GM12878 (cell line): Measurements from ENCODE around the gene SERPINB10. TPM values are rescaled to one million over a fixed set of nuclear protein-coding genes. Genes with fewer than 3 reads are reported as not detected.
A peak's percentile ranks its signal among the peaks of the same experiment; 100 is the strongest.

Source experiments
- ATAC-seq: fragments of 200-7000 bp; cut with Tn5 transposase; 3 replicates; pipeline ENCODE4 v1.9.1; 2020; ENCODE audit warnings: mild to moderate bottlenecking, moderate library complexity
- BruUV-seq: library from RNA; stranded (reverse); fragments of 400-500 nt; replicated peaks from 2 replicates; lab custom pipeline; 2021; lab: Mats Ljungman, UMichigan
- CTCF ChIA-PET: fragments of 300-600 bp; sonication (Branson Sonifier 250); formaldehyde crosslinking; extraction: SDS; loops from one replicate; lab custom pipeline; 2021; ENCODE audit warnings: inconsistent platforms; lab: Yijun Ruan, JAX
- POLR2A ChIA-PET: fragments of 350-600 bp; formaldehyde crosslinking; extraction: SDS; loops from one replicate; lab custom pipeline; 2021; ENCODE audit warnings: inconsistent platforms; lab: Charles Lee
- RAD21 ChIA-PET: fragments of 300-600 bp; sonication (Branson Sonifier 250); formaldehyde crosslinking; loops from one replicate; lab custom pipeline; 2023; ENCODE audit warnings: antibody characterized with exemption; ENCODE audit not compliant: unreplicated experiment; lab: Charles Lee
- SMC1A ChIA-PET: fragments of 300-600 bp; sonication (Branson Sonifier 250); formaldehyde crosslinking; loops from one replicate; lab custom pipeline; 2023; ENCODE audit not compliant: unreplicated experiment, uncharacterized antibody; lab: Charles Lee
- DNase-seq: peaks from one replicate; pipeline ENCODE4 v3.0.0-alpha.2; 2011; ENCODE audit warnings: low read depth, low spot score
- FAIRE-seq: peaks from 3 replicates; lab custom pipeline; 2011; peaks lifted over from hg19 to GRCh38; lab: Jason Lieb, UNC
- H2AFZ ChIP-seq: 2 replicates; pipeline ENCODE4 v1.6.0; 2011; ENCODE audit warnings: low read depth, low read length, control low read depth; ENCODE audit not compliant: control insufficient read depth
- H3K27ac ChIP-seq: 2 replicates; pipeline ENCODE4 v1.5.1; 2011; ENCODE audit warnings: control low read depth; ENCODE audit not compliant: control insufficient read depth, insufficient read depth
- H3K27me3 ChIP-seq, 2 experiments: replicated peaks in 1 of 2; 2 replicates each; pipeline versions ENCODE4 v1.6.0 to v1.6.1; 2011; ENCODE audit warnings: low read length in 1 of 2; ENCODE audit not compliant: control insufficient read depth in 2 of 2, insufficient read depth in 2 of 2
- H3K36me3 ChIP-seq, 2 experiments: 2 replicates each; pipeline ENCODE4 v1.5.1; 2011; ENCODE audit warnings: low read length in 1 of 2; ENCODE audit not compliant: control insufficient read depth in 2 of 2, insufficient read depth in 2 of 2
- H3K4me1 ChIP-seq: 2 replicates; pipeline ENCODE4 v1.6.1; 2011; ENCODE audit warnings: mild to moderate bottlenecking, low read length, moderate library complexity, mixed read lengths; ENCODE audit not compliant: control insufficient read depth, insufficient read depth
- H3K4me2 ChIP-seq: 2 replicates; pipeline ENCODE4 v1.6.0; 2011; ENCODE audit warnings: control low read depth; ENCODE audit not compliant: control insufficient read depth, insufficient read depth
- H3K4me3 ChIP-seq: fragments of 200-600 bp; sonication (generic); 2 replicates; pipeline ENCODE4 v1.5.1; 2016
- H3K79me2 ChIP-seq: 2 replicates; pipeline ENCODE4 v1.6.0; 2011; ENCODE audit warnings: low read length; ENCODE audit not compliant: control insufficient read depth, insufficient read depth
- H3K9ac ChIP-seq: 2 replicates; pipeline ENCODE4 v1.8.0; 2011; ENCODE audit warnings: low read length, control low read depth, mixed read lengths; ENCODE audit not compliant: control insufficient read depth, insufficient read depth
- H3K9me3 ChIP-seq: replicated peaks from 3 replicates; pipeline ENCODE4 v1.5.1; 2011; ENCODE audit warnings: mild to moderate bottlenecking, low read length; ENCODE audit not compliant: control insufficient read depth, insufficient read depth
- H4K20me1 ChIP-seq: 2 replicates; pipeline ENCODE4 v1.6.0; 2011; ENCODE audit not compliant: control insufficient read depth, insufficient read depth
- CTCF ChIP-seq, 3 experiments: IDR thresholded peaks in 2 of 3; conservative IDR thresholded peaks in 1 of 3; 2 replicates each; pipeline ENCODE4 v1.5.1; 2011; ENCODE audit warnings: low read depth in 3 of 3, low read length in 3 of 3, mild to moderate bottlenecking in 3 of 3, control low read depth in 2 of 3, moderate library complexity in 2 of 3, inconsistent platforms in 1 of 3, mixed read lengths in 1 of 3; ENCODE audit not compliant: control insufficient read depth in 2 of 3, insufficient read depth in 1 of 3; ENCODE audit errors: extremely low read depth in 1 of 3
- EGR1 ChIP-seq, 2 experiments: IDR thresholded peaks; 1 replicate in 1 of 2; 2 replicates in 1 of 2; pipeline ENCODE4 v1.6.1; 2011 to 2012; ENCODE audit warnings: low read depth in 2 of 2, low read length in 2 of 2, borderline replicate concordance in 1 of 2, mild to moderate bottlenecking in 1 of 2, moderate library complexity in 1 of 2
- ESRRA ChIP-seq: IDR thresholded peaks from 2 replicates; pipeline ENCODE4 v1.6.1; 2012; ENCODE audit warnings: mild to moderate bottlenecking, low read length, improper control_type of control experiment
- FOXM1 ChIP-seq: IDR thresholded peaks from 2 replicates; pipeline ENCODE4 v1.6.1; 2012; ENCODE audit warnings: low read depth, mild to moderate bottlenecking, inconsistent platforms, low read length, moderate library complexity
- IRF3 ChIP-seq: fragments of 450-650 bp; IDR thresholded peaks from 2 replicates; pipeline ENCODE4 v1.6.1; 2014; ENCODE audit warnings: mild to moderate bottlenecking
- MEF2A ChIP-seq: IDR thresholded peaks from 2 replicates; pipeline ENCODE4 v1.6.1; 2011; ENCODE audit warnings: low read depth, mild to moderate bottlenecking, low read length, moderate library complexity; ENCODE audit not compliant: insufficient read depth
- MTA2 ChIP-seq: fragments of 450-650 bp; IDR thresholded peaks from 2 replicates; pipeline ENCODE4 v1.6.1; 2016; ENCODE audit warnings: low read depth, mild to moderate bottlenecking, moderate library complexity
- NFXL1 ChIP-seq: fragments of 450-650 bp; IDR thresholded peaks from 2 replicates; pipeline ENCODE4 v1.6.1; 2017; ENCODE audit warnings: antibody characterized with exemption, mild to moderate bottlenecking, borderline replicate concordance
- NR2C1 ChIP-seq: fragments of 450-650 bp; IDR thresholded peaks from 2 replicates; pipeline ENCODE4 v1.6.1; 2017; ENCODE audit warnings: antibody characterized with exemption, mild to moderate bottlenecking, moderate library complexity
- RAD21 ChIP-seq: IDR thresholded peaks from 2 replicates; pipeline ENCODE4 v1.6.1; 2011; ENCODE audit warnings: mild to moderate bottlenecking, low read depth, low read length, moderate library complexity; ENCODE audit not compliant: insufficient read depth
- RUNX3 ChIP-seq: IDR thresholded peaks from 2 replicates; pipeline ENCODE4 v1.6.1; 2012; ENCODE audit warnings: low read length, inconsistent platforms
- SMC3 ChIP-seq: IDR thresholded peaks from 2 replicates; pipeline ENCODE4 v1.6.1; 2011; ENCODE audit warnings: low read length, improper control_type of control experiment, borderline replicate concordance
- STAT1 ChIP-seq: fragments of 450-650 bp; conservative IDR thresholded peaks from 2 replicates; pipeline ENCODE4 v1.6.1; 2014; ENCODE audit warnings: antibody characterized with exemption, mild to moderate bottlenecking
- USF1 ChIP-seq: IDR thresholded peaks from 2 replicates; pipeline ENCODE4 v1.6.1; 2011; ENCODE audit warnings: borderline replicate concordance, low read depth, mild to moderate bottlenecking, moderate library complexity, mixed read lengths, low read length; ENCODE audit not compliant: insufficient read depth; ENCODE audit errors: extremely low read length
- ZBTB40 ChIP-seq: fragments of 450-650 bp; IDR thresholded peaks from 2 replicates; pipeline ENCODE4 v1.6.1; 2016; ENCODE audit warnings: mild to moderate bottlenecking, moderate library complexity, borderline replicate concordance
- ZNF622 ChIP-seq: fragments of 450-650 bp; IDR thresholded peaks from 2 replicates; pipeline ENCODE4 v1.6.1; 2017; ENCODE audit warnings: mild to moderate bottlenecking, inconsistent platforms
- WGBS: methylation state at CpG from one replicate; pipeline ENCODE4 v1.1.6; 2016; ENCODE audit warnings: low lambda C conversion rate; ENCODE audit not compliant: insufficient replicate concordance, insufficient coverage; ENCODE audit errors: missing lambda C conversion rate; 5-methylcytosine and 5-hydroxymethylcytosine counted together
- in situ Hi-C: fragments of 300-500 bp; cut with MboI; formaldehyde crosslinking; loops from 9 replicates; pipeline ENCODE4 v1.14.3; 2018; ENCODE audit warnings: mixed read lengths
- intact Hi-C: fragments of 100-400 bp; cut with micrococcal nuclease; formaldehyde crosslinking; loops from one replicate; pipeline ENCODE4 v1.14.2; 2022; ENCODE audit not compliant: unreplicated experiment
- polyA plus RNA-seq, 11 experiments: library from polyadenylated mRNA; depleted of rRNA in 4 of 11; unstranded in 6 of 11; stranded (reverse) in 5 of 11; fragments of >200 nt; fragmentation: Nextera tagmentation in 4 of 11; fragmentation: Illumina TruSeq in 1 of 11; extraction: Ambion mirVana in 4 of 11; extraction: Trizol in 1 of 11; gene quantifications; 1 replicate in 1 of 11; 2 replicates in 10 of 11; pipeline versions ENCODE4 v1.2.1 to v1.2.3, GENCODE V29; 2011 to 2016; ENCODE audit warnings: inconsistent platforms in 2 of 11, missing spikeins in 2 of 11, low read depth in 1 of 11
- total RNA-seq, 4 experiments: library from RNA; depleted of rRNA in 3 of 4; stranded (reverse); fragments of >200 nt in 3 of 4; fragmentation: Illumina TruSeq in 1 of 4; extraction: Trizol in 1 of 4; gene quantifications; 2 replicates each; pipeline versions ENCODE4 v1.2.1 to v1.2.3, GENCODE V29; 2013 to 2021

Gene SERPINB10
- total and polyA plus RNA-seq, 10 of the 15 experiments (the other 5 are each of a cell fraction or from before 2014, with no cell fraction given) = 12.0 to 83.5 (median 24.1) TPM

- Histone ChIP-seq H3K4me3 (no peak overlapping the region), H3K36me3 (no peaks in the 10 kb centered on the region), H3K27me3 (no peaks in the 10 kb centered on the region), H3K9me3 (no peaks in the 10 kb centered on the region), H3K79me2 (no peaks in the 10 kb centered on the region), H3K9ac (no peak overlapping the region), H3K4me2 (no peak overlapping the region), H3K4me1 (no peaks in the 10 kb centered on the region), H2AFZ (peak overlapping the region; percentile 65), H4K20me1 (no peaks in the 10 kb centered on the region), H3K27ac (no peak overlapping the region)
- ChIA-PET POLR2A (interaction anchor here (1.1 kb wide), 1 partner anchor 17 kb away, joined by 3 read pairs; the partner anchor contains the start of gene SERPINB10), CTCF (interaction anchor here (0.6 to 11.1 kb wide), 13 partner anchors 10 to 1703 kb away, joined by 3 to 185 read pairs (median 5); no protein-coding TSS in a partner anchor), RAD21 (interaction anchor here (1.3 to 3.6 kb wide), 3 partner anchors 9 to 45 kb away, joined by 3 to 52 read pairs (median 13); partner anchors contain the start of gene SERPINB10), SMC1A (interaction anchor here (1.0 to 6.9 kb wide), 7 partner anchors 10 to 64 kb away, joined by 3 to 105 read pairs (median 5); partner anchors contain the start of gene SERPINB10)
- DNase-seq = no peak
- BruUV-seq = no TSS peak
- FAIRE-seq = peak; percentile 85
- intact Hi-C loops (loop anchor here (1.0 to 5.0 kb wide), 4 partner anchors 45 to 101 kb away; no protein-coding TSS in a partner anchor), in situ Hi-C loops (loop anchor here (5.0 kb wide), 2 partner anchors 46 to 86 kb away; no protein-coding TSS in a partner anchor)
- WGBS = 13% methylated on average over 5 of the region's 5 CpGs
- peak; percentile 80 for ATAC-seq
- TF ChIP-seq FOXM1 (no peak), CTCF (IDR thresholded peaks at IDR 0.05 in 2 of 3, conservative IDR thresholded peaks at IDR 0.05 in 1 of 3; ENCODE audit: control insufficient read depth in 2 of 3, extremely low read depth in 1 of 3, insufficient read depth in 1 of 3, low read depth in 3 of 3, low read length in 3 of 3) (peak; percentile 39 to 74 (median 50); a peak in 4 of 6 replicates), ZNF622 (no peak), IRF3 (no peak), MEF2A (no peak), NFXL1 (no peak), MTA2 (no peak), RAD21 (peak; percentile 95), EGR1 (IDR thresholded peaks at IDR 0.05; ENCODE audit: borderline replicate concordance in 1 of 2, low read depth in 2 of 2, low read length in 2 of 2) (no peak), ESRRA (no peak), ZBTB40 (no peak), RUNX3 (peak; percentile 8; the same call in 1 of the 2 replicates), USF1 (no peak), SMC3 (peak; percentile 87; the same call in 1 of the 2 replicates), STAT1 (no peak), NR2C1 (no peak)
Observed at GRCh38 chr18:63890950-63891304, 16.8 kb upstream of the SERPINB10 start.
